Kidney (tissue), 14 donors: ENCODE data around the gene PRM2. TPM values are rescaled to one million over a fixed set of nuclear protein-coding genes. Genes with fewer than 3 reads are reported as not detected.

Experiments
- DNase-seq, 5 donors: peaks; one replicate each; pipeline ENCODE4 v3.0.0-alpha.2; 2013 to 2020
- FAIRE-seq: peaks from 2 replicates; lab custom pipeline; 2012; peaks lifted over from hg19 to GRCh38; lab: Jason Lieb, UNC
- H3K27ac ChIP-seq, 2 donors: one replicate each; pipeline ENCODE4 v1.7.0; 2013; ENCODE audit warnings: low read depth in 2 of 2, low read length in 2 of 2, inconsistent platforms in 1 of 2
- H3K27me3 ChIP-seq: one replicate; pipeline ENCODE4 v1.7.1; 2013; ENCODE audit warnings: low read length, inconsistent platforms; ENCODE audit not compliant: control insufficient read depth, insufficient read depth
- H3K36me3 ChIP-seq, 3 donors: one replicate each; pipeline versions ENCODE4 v1.7.0 to v1.7.1; 2013; ENCODE audit warnings: low read length in 3 of 3, control low read depth in 1 of 3, inconsistent platforms in 1 of 3; ENCODE audit not compliant: insufficient read depth in 3 of 3, control insufficient read depth in 2 of 3
- H3K4me1 ChIP-seq, 3 donors: one replicate each; pipeline versions ENCODE4 v1.7.0 to v1.7.1; 2013; ENCODE audit warnings: low read length in 3 of 3, inconsistent platforms in 1 of 3, low read depth in 1 of 3; ENCODE audit not compliant: control insufficient read depth in 2 of 3, insufficient read depth in 2 of 3
- H3K4me3 ChIP-seq, 3 donors: one replicate each; pipeline versions ENCODE4 v1.7.0 to v1.8.1; 2013; ENCODE audit warnings: low read length in 3 of 3, control low read depth in 1 of 3, inconsistent platforms in 1 of 3
- H3K9ac ChIP-seq, 3 donors: one replicate each; pipeline versions ENCODE4 v1.7.0 to v1.7.1; 2013; ENCODE audit warnings: low read length in 3 of 3, control low read depth in 1 of 3, inconsistent platforms in 1 of 3
- H3K9me3 ChIP-seq, 3 donors: one replicate each; pipeline versions ENCODE4 v1.7.0 to v1.7.1; 2013; ENCODE audit warnings: low read length in 3 of 3, control low read depth in 1 of 3, inconsistent platforms in 1 of 3; ENCODE audit not compliant: control insufficient read depth in 2 of 3, insufficient read depth in 1 of 3
- intact Hi-C: fragments of 100-400 bp; cut with DNase I; formaldehyde crosslinking; loops from one replicate; pipeline ENCODE4 v1.11.1; 2022
- polyA plus RNA-seq: library from polyadenylated mRNA; stranded (reverse); fragments of 350-450 nt; fragmentation: Illumina TruSeq; extraction: RNeasy Lipid Tissue Mini Kit (QIAGEN cat#74804); gene quantifications from one replicate; pipeline ENCODE4 v1.2.3, GENCODE V29; 2014; ENCODE audit warnings: low read depth, low replicate concordance; ENCODE audit not compliant: insufficient read depth
- total RNA-seq: library from RNA; stranded (reverse); fragmentation: NEBNext Ultra II Directional; extraction: Animal tissue kit (Norgen Biotek cat#: 25700); gene quantifications from one replicate; pipeline ENCODE4 v1.2.1, GENCODE V29; 2021
- TF ChIP-seq, protein P1 (sequence below): IDR thresholded peaks from 3 replicates; pipeline ENCODE4 v1.5.1; 2012; ENCODE audit warnings: mild to moderate bottlenecking, moderate library complexity, borderline replicate concordance; ENCODE audit not compliant: insufficient read depth; ENCODE audit errors: extremely low read depth
- donor health status: control.
- donor health status: control.
- donor health status: control.
- donor health status: control.
- donor health status: control.
- donor health status: DM: yes; HTN: yes; CAD: no.
- donor health status: Normal renal cell carcinoma (clear cell type).

Gene PRM2
- total and polyA plus RNA-seq, 2 donors from 2014 or later = not detected

DNA sequence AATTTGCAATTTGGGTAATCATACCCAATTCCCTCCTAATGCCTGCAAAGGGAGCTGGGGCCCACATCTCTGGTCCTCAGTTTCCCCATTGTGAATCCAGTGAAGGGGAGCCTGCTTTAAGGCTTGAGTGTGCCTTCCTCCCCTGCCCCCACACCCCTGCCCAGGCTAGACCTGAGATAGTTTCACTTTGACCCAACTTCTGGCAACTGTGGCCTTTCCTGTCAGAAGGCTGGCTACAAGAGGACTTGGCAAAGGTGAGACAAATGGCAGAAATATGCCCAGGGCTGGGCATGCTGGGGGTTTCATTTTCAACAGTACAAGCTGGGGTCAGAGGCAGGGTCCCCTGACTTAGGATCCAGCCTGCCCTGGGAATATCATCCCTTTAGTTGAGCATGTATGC is 30.3 kb downstream of the PRM2 start:
- no peak for FAIRE-seq
- no peaks in the 10 kb centered on the region for H3K27me3 ChIP-seq

DNA sequence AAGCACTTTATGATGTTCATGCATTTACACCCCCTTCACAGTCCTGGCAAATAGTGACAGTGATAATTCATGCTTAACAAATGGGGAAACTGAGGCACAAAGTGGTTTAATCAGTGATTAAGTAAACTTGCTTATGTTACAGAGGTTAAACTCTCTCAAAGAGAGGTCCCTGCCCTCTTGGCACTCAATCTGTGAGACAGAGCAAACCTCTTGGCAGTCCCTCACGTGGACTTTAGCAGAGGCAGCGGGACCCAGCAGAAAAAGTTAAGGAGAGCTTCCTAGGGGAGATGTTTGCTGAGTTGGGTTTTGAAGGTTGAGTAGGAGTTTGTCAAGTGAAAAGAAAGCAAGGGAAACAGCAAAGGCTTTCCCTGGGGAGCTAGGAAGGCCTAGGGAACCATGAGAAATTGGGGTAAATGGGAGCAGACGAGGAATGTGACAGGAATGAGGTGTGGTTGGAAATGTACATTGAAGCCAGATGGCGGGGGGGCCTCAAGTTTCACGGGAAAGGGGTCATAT is 31.0 kb downstream of the PRM2 start:
- TF ChIP-seq, protein P1, sequence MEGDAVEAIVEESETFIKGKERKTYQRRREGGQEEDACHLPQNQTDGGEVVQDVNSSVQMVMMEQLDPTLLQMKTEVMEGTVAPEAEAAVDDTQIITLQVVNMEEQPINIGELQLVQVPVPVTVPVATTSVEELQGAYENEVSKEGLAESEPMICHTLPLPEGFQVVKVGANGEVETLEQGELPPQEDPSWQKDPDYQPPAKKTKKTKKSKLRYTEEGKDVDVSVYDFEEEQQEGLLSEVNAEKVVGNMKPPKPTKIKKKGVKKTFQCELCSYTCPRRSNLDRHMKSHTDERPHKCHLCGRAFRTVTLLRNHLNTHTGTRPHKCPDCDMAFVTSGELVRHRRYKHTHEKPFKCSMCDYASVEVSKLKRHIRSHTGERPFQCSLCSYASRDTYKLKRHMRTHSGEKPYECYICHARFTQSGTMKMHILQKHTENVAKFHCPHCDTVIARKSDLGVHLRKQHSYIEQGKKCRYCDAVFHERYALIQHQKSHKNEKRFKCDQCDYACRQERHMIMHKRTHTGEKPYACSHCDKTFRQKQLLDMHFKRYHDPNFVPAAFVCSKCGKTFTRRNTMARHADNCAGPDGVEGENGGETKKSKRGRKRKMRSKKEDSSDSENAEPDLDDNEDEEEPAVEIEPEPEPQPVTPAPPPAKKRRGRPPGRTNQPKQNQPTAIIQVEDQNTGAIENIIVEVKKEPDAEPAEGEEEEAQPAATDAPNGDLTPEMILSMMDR = no peak
- Histone ChIP-seq H3K4me1 (no peaks in the 10 kb centered on the region), H3K27me3 (no peaks in the 10 kb centered on the region), H3K27ac (no peak overlapping the region), H3K9me3 (no peaks in the 10 kb centered on the region), H3K9ac (no peak overlapping the region), H3K4me3 (no peak overlapping the region), H3K36me3 (no peaks in the 10 kb centered on the region)
- no peak for DNase-seq
- intact Hi-C loops = no loop called here
- no peak for FAIRE-seq

More for the DNA sequence above, 30.3 kb downstream of the PRM2 start:
- no peaks in the 10 kb centered on the region for H3K4me1 ChIP-seq
- H3K4me3 ChIP-seq = no peak overlapping the region
- H3K36me3 ChIP-seq = no peaks in the 10 kb centered on the region
- TF ChIP-seq, protein P1 = no peak
- H3K9ac ChIP-seq = no peak overlapping the region
- no peak overlapping the region for H3K27ac ChIP-seq
- DNase-seq = no peak
- H3K9me3 ChIP-seq = no peaks in the 10 kb centered on the region
- intact Hi-C loops = no loop called here

DNA sequence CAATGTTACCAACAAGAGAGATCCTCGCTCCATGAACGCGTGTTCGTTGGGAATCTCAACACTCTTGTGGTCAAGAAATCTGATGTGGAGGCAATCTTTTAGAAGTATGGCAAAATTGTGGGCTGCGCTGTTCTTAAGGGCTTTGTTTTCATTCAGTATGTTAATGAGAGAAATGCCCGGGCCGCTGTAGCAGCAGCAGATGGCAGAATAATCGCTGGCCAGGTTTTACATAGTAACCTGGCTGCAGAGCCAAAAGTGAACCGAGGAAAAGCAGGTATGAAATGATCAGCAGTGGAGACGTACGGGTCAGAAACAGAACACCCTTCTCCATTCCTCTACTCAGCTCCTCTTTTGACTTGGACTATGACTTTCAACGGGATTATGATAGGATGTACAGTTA is 33.6 kb downstream of the PRM2 start:
- TF ChIP-seq, protein P1 = no peak
- no peak for FAIRE-seq
- DNase-seq = no peak

More for the DNA sequence above, 33.6 kb downstream of the PRM2 start:
- intact Hi-C loops = no loop called here
- Histone ChIP-seq H3K4me3 (no peak overlapping the region), H3K36me3 (no peaks in the 10 kb centered on the region), H3K27ac (no peak overlapping the region), H3K9ac (no peak overlapping the region), H3K4me1 (no peaks in the 10 kb centered on the region), H3K9me3 (no peaks in the 10 kb centered on the region), H3K27me3 (no peaks in the 10 kb centered on the region)
